Glutamatergic neuron (in vitro differentiated cells): ENCODE results near the gene CDK6. TPM values are rescaled to one million over a fixed set of nuclear protein-coding genes. Genes with fewer than 3 reads are reported as not detected.

Experiments
- DNase-seq: peaks from one replicate; pipeline ENCODE4 v3.0.0; 2022
- H3K27ac Mint-ChIP-seq: one replicate; pipeline ENCODE4 v1.8.0; 2020; ENCODE audit warnings: mild to moderate bottlenecking, mixed read lengths, inconsistent platforms; ENCODE audit not compliant: unreplicated experiment
- H3K27me3 Mint-ChIP-seq: one replicate; pipeline ENCODE4 v1.8.0; 2020; ENCODE audit warnings: mild to moderate bottlenecking, moderate library complexity, mixed read lengths, inconsistent platforms; ENCODE audit not compliant: unreplicated experiment
- H3K36me3 Mint-ChIP-seq: one replicate; pipeline ENCODE4 v1.8.0; 2020; ENCODE audit warnings: mild to moderate bottlenecking, mixed read lengths, inconsistent platforms; ENCODE audit not compliant: unreplicated experiment
- H3K4me1 Mint-ChIP-seq: one replicate; pipeline ENCODE4 v1.8.0; 2020; ENCODE audit warnings: mild to moderate bottlenecking, low read depth, mixed read lengths, inconsistent platforms; ENCODE audit not compliant: unreplicated experiment
- H3K4me3 Mint-ChIP-seq: one replicate; pipeline ENCODE4 v1.8.0; 2020; ENCODE audit warnings: mild to moderate bottlenecking, mixed read lengths, inconsistent platforms; ENCODE audit not compliant: unreplicated experiment
- H3K9me3 Mint-ChIP-seq: one replicate; pipeline ENCODE4 v1.8.0; 2020; ENCODE audit warnings: mild to moderate bottlenecking, moderate library complexity, mixed read lengths, inconsistent platforms; ENCODE audit not compliant: unreplicated experiment
- CTCF ChIP-seq: fragments of 200-600 bp; sonication (generic); IDR thresholded peaks from one replicate; pipeline ENCODE4 v1.5.0; 2021; ENCODE audit not compliant: partially characterized antibody, unreplicated experiment
- total RNA-seq: library from RNA; stranded (reverse); fragmentation: NEBNext Ultra II Directional; extraction: Animal tissue kit (Norgen Biotek cat#: 25700); gene quantifications from one replicate; pipeline ENCODE4 v1.2.1, GENCODE V29; 2021; ENCODE audit not compliant: unreplicated experiment

CDK6 gene
- total RNA-seq, 1 donor from 2014 or later: 111 TPM

- Mint-ChIP-seq H3K4me3 (no peak overlapping the region), H3K36me3 (no peaks in the 10 kb centered on the region), H3K27ac (no peak overlapping the region), H3K4me1 (peaks cover 6% of the 10 kb centered on the region), H3K27me3 (no peaks in the 10 kb centered on the region), H3K9me3 (no peaks in the 10 kb centered on the region)
- TF ChIP-seq CTCF: no peak
- no peak for DNase-seq
These were observed 181.0 kb downstream of the CDK6 start for GRCh38 chr7:92655346-92655884.

GRCh38 chr7:92653136-92653535 lies 183.2 kb downstream of the CDK6 start:
- peaks cover 9% of the 10 kb centered on the region for H3K4me1 Mint-ChIP-seq
- peaks cover 1% of the 10 kb centered on the region for H3K9me3 Mint-ChIP-seq
- no peak overlapping the region for H3K27ac Mint-ChIP-seq
- H3K4me3 Mint-ChIP-seq: no peak overlapping the region
- no peaks in the 10 kb centered on the region for H3K36me3 Mint-ChIP-seq
- TF ChIP-seq CTCF: no peak
- no peak for DNase-seq
- no peaks in the 10 kb centered on the region for H3K27me3 Mint-ChIP-seq

GRCh38 chr7:92652536-92652935 lies 183.8 kb downstream of the CDK6 start:
- no peaks in the 10 kb centered on the region for H3K27me3 Mint-ChIP-seq
- TF ChIP-seq CTCF: no peak
- H3K9me3 Mint-ChIP-seq: peaks cover 1% of the 10 kb centered on the region
- H3K4me1 Mint-ChIP-seq: peaks cover 13% of the 10 kb centered on the region
- no peak overlapping the region for H3K27ac Mint-ChIP-seq
- H3K4me3 Mint-ChIP-seq: no peak overlapping the region
- no peak for DNase-seq
- no peaks in the 10 kb centered on the region for H3K36me3 Mint-ChIP-seq

GRCh38 chr7:92650391-92650790 lies 186.0 kb downstream of the CDK6 start:
- Mint-ChIP-seq H3K27ac (no peak overlapping the region), H3K36me3 (no peaks in the 10 kb centered on the region), H3K4me3 (no peak overlapping the region), H3K9me3 (peaks cover 1% of the 10 kb centered on the region), H3K27me3 (no peaks in the 10 kb centered on the region), H3K4me1 (peaks cover 22% of the 10 kb centered on the region)
- no peak for TF ChIP-seq CTCF
- no peak for DNase-seq

- peaks cover 37% of the 10 kb centered on the region for H3K4me1 Mint-ChIP-seq
- TF ChIP-seq CTCF: no peak
- no peak overlapping the region for H3K4me3 Mint-ChIP-seq
- H3K27ac Mint-ChIP-seq: peak overlapping the region; percentile 54
- H3K9me3 Mint-ChIP-seq: peaks cover 6% of the 10 kb centered on the region
- DNase-seq: no peak
- no peaks in the 10 kb centered on the region for H3K36me3 Mint-ChIP-seq
- H3K27me3 Mint-ChIP-seq: peaks cover 2% of the 10 kb centered on the region
These were observed 188.3 kb downstream of the CDK6 start for GRCh38 chr7:92648067-92648466.
